ENCODE data around the gene TRIM2. TPM values are rescaled to one million over a fixed set of nuclear protein-coding genes. Genes with fewer than 3 reads are reported as not detected.

Gene TRIM2
- polyA plus RNA-seq, 1 of the 3 experiments (the other 2 are of a cell fraction): 16.4 TPM

DNA sequence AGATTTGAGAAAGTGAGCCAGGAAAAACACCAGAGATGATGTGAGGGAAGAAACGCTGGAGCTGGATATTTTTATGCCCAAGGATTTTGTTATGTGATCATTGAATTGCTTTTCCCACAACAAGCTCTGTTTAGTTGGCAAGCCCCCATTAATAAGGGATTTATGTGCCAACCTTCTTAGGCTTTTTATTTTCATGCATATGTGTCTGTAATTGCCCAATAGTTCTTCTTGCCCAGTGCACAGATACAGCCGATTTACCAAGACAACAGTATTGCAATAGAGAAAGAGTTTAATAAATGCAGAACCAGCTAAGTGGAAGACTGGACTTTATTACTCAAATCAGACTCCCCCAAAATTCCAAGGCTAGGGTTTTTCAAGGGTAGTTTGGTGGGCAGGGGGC is 57.7 kb downstream of the TRIM2 start:
- Histone ChIP-seq H3K9ac (no peak overlapping the region), H3F3A (replicated peaks; ENCODE audit: insufficient read depth) (peaks cover 4% of the 10 kb centered on the region), H3K9me2 (no peaks in the 10 kb centered on the region), H2AFZ (ENCODE audit: low read depth) (no peak overlapping the region), H3K36me3 (replicated peaks in 1 of 2; ENCODE audit: control insufficient read depth in 1 of 2, insufficient read depth in 2 of 2, low read length in 1 of 2) (no peaks in the 10 kb centered on the region), H4K20me1 (ENCODE audit: insufficient read depth) (no peaks in the 10 kb centered on the region), H3K9me3 (no peaks in the 10 kb centered on the region), H3K4me1 (ENCODE audit: control insufficient read depth in 1 of 2, insufficient read depth in 2 of 2, low read depth in 1 of 2, low read length in 1 of 2) (peaks cover 16 to 36% of the 10 kb centered on the region in 2 experiments; a peak in 3 of 4 replicates), H3K79me2 (ENCODE audit: insufficient read depth) (peaks cover 68% of the 10 kb centered on the region), H3K27ac (ENCODE audit: low read depth in 2 of 2, low read length in 1 of 2) (no peak overlapping the region; a peak in 1 of 4 replicates), H3K4me3 (ENCODE audit: low read depth in 2 of 2, low read length in 1 of 2) (no peak overlapping the region), H3K27me3 (ENCODE audit: insufficient read depth) (no peaks in the 10 kb centered on the region), H3K4me2 (no peak overlapping the region)
- POLR2A ChIA-PET: no interaction called here
- CTCF ChIA-PET: interaction anchor here (0.8 to 0.9 kb wide), 2 partner anchors 26 to 54 kb away, joined by 3 read pairs; no protein-coding TSS in a partner anchor
- TF ChIP-seq JUND (IDR thresholded peaks at IDR 0.05) (no peak), RFX5 (IDR thresholded peaks at IDR 0.05; ENCODE audit: low read length) (no peak), FOSL2 (IDR thresholded peaks at IDR 0.05; ENCODE audit: borderline replicate concordance, low read depth) (no peak), TEAD4 (IDR thresholded peaks at IDR 0.05; ENCODE audit: borderline replicate concordance, insufficient read depth) (no peak), YY1 (IDR thresholded peaks at IDR 0.05; ENCODE audit: low read depth) (no peak), MXI1 (IDR thresholded peaks at IDR 0.05; ENCODE audit: low read depth, low read length) (no peak), FOXM1 (IDR thresholded peaks at IDR 0.05; ENCODE audit: low read depth) (no peak), FOXJ3 (CRISPR knock-in tag; IDR thresholded peaks at IDR 0.05) (no peak), GABPA (IDR thresholded peaks at IDR 0.05; ENCODE audit: low read depth) (no peak), ELF1 (IDR thresholded peaks at IDR 0.05) (no peak), RXRA (IDR thresholded peaks at IDR 0.05; ENCODE audit: borderline replicate concordance, low read depth) (no peak), TCF12 (IDR thresholded peaks at IDR 0.05) (no peak), CHD2 (IDR thresholded peaks at IDR 0.05; ENCODE audit: low read length, partially characterized antibody) (no peak), RCOR1 (IDR thresholded peaks at IDR 0.05; ENCODE audit: low read length) (no peak)
- TF ChIP-seq, protein P1, sequence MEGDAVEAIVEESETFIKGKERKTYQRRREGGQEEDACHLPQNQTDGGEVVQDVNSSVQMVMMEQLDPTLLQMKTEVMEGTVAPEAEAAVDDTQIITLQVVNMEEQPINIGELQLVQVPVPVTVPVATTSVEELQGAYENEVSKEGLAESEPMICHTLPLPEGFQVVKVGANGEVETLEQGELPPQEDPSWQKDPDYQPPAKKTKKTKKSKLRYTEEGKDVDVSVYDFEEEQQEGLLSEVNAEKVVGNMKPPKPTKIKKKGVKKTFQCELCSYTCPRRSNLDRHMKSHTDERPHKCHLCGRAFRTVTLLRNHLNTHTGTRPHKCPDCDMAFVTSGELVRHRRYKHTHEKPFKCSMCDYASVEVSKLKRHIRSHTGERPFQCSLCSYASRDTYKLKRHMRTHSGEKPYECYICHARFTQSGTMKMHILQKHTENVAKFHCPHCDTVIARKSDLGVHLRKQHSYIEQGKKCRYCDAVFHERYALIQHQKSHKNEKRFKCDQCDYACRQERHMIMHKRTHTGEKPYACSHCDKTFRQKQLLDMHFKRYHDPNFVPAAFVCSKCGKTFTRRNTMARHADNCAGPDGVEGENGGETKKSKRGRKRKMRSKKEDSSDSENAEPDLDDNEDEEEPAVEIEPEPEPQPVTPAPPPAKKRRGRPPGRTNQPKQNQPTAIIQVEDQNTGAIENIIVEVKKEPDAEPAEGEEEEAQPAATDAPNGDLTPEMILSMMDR (IDR thresholded peaks at IDR 0.05): no peak
- TF ChIP-seq, protein P2, sequence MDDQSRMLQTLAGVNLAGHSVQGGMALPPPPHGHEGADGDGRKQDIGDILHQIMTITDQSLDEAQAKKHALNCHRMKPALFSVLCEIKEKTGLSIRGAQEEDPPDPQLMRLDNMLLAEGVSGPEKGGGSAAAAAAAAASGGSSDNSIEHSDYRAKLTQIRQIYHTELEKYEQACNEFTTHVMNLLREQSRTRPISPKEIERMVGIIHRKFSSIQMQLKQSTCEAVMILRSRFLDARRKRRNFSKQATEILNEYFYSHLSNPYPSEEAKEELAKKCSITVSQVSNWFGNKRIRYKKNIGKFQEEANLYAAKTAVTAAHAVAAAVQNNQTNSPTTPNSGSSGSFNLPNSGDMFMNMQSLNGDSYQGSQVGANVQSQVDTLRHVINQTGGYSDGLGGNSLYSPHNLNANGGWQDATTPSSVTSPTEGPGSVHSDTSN (IDR thresholded peaks at IDR 0.05): no peak
- TF ChIP-seq, protein P3, sequence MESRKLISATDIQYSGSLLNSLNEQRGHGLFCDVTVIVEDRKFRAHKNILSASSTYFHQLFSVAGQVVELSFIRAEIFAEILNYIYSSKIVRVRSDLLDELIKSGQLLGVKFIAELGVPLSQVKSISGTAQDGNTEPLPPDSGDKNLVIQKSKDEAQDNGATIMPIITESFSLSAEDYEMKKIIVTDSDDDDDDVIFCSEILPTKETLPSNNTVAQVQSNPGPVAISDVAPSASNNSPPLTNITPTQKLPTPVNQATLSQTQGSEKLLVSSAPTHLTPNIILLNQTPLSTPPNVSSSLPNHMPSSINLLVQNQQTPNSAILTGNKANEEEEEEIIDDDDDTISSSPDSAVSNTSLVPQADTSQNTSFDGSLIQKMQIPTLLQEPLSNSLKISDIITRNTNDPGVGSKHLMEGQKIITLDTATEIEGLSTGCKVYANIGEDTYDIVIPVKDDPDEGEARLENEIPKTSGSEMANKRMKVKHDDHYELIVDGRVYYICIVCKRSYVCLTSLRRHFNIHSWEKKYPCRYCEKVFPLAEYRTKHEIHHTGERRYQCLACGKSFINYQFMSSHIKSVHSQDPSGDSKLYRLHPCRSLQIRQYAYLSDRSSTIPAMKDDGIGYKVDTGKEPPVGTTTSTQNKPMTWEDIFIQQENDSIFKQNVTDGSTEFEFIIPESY (IDR thresholded peaks at IDR 0.05; ENCODE audit: borderline replicate concordance, low read depth): no peak
- TF ChIP-seq, protein P4, sequence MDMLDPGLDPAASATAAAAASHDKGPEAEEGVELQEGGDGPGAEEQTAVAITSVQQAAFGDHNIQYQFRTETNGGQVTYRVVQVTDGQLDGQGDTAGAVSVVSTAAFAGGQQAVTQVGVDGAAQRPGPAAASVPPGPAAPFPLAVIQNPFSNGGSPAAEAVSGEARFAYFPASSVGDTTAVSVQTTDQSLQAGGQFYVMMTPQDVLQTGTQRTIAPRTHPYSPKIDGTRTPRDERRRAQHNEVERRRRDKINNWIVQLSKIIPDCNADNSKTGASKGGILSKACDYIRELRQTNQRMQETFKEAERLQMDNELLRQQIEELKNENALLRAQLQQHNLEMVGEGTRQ (IDR thresholded peaks at IDR 0.05; ENCODE audit: borderline replicate concordance, low read depth, low read length): no peak
- TF ChIP-seq, protein P5, sequence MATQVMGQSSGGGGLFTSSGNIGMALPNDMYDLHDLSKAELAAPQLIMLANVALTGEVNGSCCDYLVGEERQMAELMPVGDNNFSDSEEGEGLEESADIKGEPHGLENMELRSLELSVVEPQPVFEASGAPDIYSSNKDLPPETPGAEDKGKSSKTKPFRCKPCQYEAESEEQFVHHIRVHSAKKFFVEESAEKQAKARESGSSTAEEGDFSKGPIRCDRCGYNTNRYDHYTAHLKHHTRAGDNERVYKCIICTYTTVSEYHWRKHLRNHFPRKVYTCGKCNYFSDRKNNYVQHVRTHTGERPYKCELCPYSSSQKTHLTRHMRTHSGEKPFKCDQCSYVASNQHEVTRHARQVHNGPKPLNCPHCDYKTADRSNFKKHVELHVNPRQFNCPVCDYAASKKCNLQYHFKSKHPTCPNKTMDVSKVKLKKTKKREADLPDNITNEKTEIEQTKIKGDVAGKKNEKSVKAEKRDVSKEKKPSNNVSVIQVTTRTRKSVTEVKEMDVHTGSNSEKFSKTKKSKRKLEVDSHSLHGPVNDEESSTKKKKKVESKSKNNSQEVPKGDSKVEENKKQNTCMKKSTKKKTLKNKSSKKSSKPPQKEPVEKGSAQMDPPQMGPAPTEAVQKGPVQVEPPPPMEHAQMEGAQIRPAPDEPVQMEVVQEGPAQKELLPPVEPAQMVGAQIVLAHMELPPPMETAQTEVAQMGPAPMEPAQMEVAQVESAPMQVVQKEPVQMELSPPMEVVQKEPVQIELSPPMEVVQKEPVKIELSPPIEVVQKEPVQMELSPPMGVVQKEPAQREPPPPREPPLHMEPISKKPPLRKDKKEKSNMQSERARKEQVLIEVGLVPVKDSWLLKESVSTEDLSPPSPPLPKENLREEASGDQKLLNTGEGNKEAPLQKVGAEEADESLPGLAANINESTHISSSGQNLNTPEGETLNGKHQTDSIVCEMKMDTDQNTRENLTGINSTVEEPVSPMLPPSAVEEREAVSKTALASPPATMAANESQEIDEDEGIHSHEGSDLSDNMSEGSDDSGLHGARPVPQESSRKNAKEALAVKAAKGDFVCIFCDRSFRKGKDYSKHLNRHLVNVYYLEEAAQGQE (IDR thresholded peaks at IDR 0.05; ENCODE audit: low read depth, low read length): no peak
- TF ChIP-seq, protein P6, sequence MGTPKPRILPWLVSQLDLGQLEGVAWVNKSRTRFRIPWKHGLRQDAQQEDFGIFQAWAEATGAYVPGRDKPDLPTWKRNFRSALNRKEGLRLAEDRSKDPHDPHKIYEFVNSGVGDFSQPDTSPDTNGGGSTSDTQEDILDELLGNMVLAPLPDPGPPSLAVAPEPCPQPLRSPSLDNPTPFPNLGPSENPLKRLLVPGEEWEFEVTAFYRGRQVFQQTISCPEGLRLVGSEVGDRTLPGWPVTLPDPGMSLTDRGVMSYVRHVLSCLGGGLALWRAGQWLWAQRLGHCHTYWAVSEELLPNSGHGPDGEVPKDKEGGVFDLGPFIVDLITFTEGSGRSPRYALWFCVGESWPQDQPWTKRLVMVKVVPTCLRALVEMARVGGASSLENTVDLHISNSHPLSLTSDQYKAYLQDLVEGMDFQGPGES (IDR thresholded peaks at IDR 0.05; ENCODE audit: low read depth, low read length): no peak
- no peak for DNase-seq
- WGBS (ENCODE audit: low lambda C conversion rate): 96% methylated on average over 2 of the region's 2 CpGs
